Tracheal epithelial cell (primary cell): ENCODE results near the gene GLUD1. TPM values are rescaled to one million over a fixed set of nuclear protein-coding genes. Genes with fewer than 3 reads are reported as not detected.

ENCODE experiments used
- total RNA-seq: library from RNA; depleted of rRNA; stranded (reverse); fragments of >200 nt; gene quantifications from 2 replicates; pipeline ENCODE4 v1.2.1, GENCODE V29; 2014

GLUD1 gene
- total RNA-seq = 212 and 381 TPM in 2 replicates

DNA sequence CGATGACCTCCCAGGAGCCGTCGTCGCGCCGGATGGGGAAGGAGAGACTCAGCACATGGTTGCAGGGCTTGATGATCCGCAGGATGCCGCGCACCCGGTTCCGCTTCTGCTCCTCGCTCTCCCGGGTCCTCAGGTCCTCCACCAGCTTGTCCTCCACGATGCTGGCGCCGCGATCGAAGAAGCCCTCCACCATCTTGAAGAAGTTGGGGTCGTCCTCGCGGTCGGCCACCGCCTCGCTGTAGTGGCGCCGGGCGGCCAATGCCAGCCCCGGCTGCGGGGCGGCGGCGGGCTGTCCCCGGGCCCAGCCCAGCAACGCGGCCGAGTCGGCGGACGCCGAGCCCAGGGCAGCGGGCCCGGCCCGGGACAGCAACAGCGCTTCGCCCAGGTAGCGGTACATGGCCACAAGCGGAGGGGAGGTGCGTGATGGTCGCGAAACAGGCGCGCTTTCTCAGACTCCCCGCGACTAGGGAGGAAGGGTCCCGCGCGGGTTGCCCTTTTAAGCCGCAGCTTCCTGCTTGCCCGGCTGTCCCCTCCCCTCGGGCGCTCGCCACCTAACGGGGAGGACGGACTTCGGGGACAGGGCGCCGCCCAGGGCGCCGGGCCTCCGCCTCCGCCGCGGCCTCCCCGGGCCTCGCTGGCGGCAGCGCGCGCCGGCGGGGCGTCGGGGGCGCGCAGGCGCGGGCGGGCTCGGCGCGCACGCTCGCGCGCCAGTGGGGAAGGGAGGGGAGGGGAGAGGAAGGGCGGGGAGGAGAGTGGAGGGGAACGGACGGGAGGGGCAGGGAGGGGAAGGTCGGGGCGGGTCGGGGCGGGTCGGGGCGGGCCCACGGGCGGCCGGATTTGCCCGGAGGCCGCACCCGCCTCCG lies at the start of gene GLUD1, which contains the start of gene SHLD2:
Gene GLUD1 (minus strand): TSS at position 471 of the 863 bp plus-strand sequence. CDS start 74 bp downstream, at position 397.
Gene SHLD2 (plus strand): TSS at position 834 of the 863 bp plus-strand sequence. CDS start 56,149 bp downstream, outside the sequence.

GRCh38 chr10:87020056-87020455 lies 74.6 kb downstream of the GLUD1 start, which contains the start of gene FAM25A:
FAM25A (plus strand) TSS chr10:87020294; CDS start chr10:87020325, 31 bp downstream.

Other genes starting within 250 kb of the GLUD1 start
- 3.9 and 4.3 TPM in 2 replicates for gene MMRN2, start 137.2 kb downstream of the GLUD1 start, total RNA-seq
- 2.2 and 22.0 TPM in 2 replicates for gene SNCG, start 136.2 kb downstream of the GLUD1 start, total RNA-seq
- 2.4 and 72.5 TPM in 2 replicates for gene ADIRF, start 126.4 kb downstream of the GLUD1 start, total RNA-seq
- 10.8 TPM in 1 of 2 replicates, not detected in the other for gene FAM25A, start 74.5 kb downstream of the GLUD1 start, total RNA-seq
- gene SHLD2, start 363 bp upstream of the GLUD1 start, total RNA-seq = 20.0 and 43.1 TPM in 2 replicates
- 0.24 and 1.9 TPM in 2 replicates for gene NUTM2A, start 130.6 kb upstream of the GLUD1 start, total RNA-seq